Subcutaneous adipose tissue (tissue), 4 donors: Measurements from ENCODE around the gene GIMAP6. TPM values are rescaled to one million over a fixed set of nuclear protein-coding genes. Genes with fewer than 3 reads are reported as not detected.

Source experiments
- CTCF ChIP-seq: fragments of 450-650 bp; IDR thresholded peaks from one replicate; pipeline ENCODE4 v1.5.1; 2016; ENCODE audit warnings: low read depth, mild to moderate bottlenecking, control low read depth, antibody characterized with exemption, moderate library complexity
- total RNA-seq, 4 donors: library from RNA; depleted of rRNA; stranded (reverse); fragments of >200 nt; gene quantifications; one replicate each; pipeline ENCODE4 v1.1.0, GENCODE V29; 2016

Gene GIMAP6
- total RNA-seq, 4 donors from 2014 or later = 34.4 to 78.0 (median 43.1) TPM

DNA sequence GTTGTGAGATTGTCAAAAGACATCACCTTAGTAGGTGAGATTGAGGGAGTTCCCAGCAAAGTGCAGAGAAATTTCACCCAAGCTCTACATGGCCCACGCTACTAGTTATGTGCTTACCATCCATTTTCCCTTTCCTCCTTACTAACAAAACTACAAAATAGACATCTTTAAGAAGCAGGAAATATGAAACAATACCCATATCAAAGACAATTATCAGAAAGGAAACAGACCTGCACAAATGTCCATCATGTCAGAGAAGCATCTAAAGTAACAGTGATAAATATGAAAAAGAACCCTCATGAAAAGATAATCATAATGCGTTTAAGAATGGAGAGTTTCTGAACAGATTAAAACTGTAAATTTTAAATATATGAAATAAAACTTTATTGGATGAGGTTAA is 36.8 kb downstream of the GIMAP6 start:
- TF ChIP-seq CTCF = no peak

DNA sequence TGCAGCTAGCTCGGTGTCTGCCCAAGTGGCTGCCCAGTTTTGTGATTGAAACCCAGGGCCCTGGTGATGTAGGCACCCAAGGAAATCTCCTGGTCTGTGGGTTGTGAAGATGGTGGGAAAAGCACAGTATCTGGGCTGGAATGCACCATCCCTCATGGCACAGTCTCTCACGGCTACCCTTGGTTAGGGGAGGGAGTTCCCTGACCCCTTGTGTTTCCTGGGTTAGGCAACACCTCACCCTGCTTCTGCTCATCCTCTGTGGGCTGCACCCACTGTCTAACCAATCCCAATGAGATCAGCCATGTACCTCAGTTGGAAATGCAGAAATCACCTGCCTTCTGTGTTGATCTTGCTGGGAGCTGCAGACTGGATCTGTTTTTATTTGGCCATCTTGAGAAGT is 37.4 kb downstream of the GIMAP6 start:
- TF ChIP-seq CTCF = no peak

- no peak for TF ChIP-seq CTCF
Measured at GRCh38 chr7:150587551-150587950, 44.6 kb downstream of the GIMAP6 start.

GRCh38 chr7:150586785-150587152 is 45.4 kb downstream of the GIMAP6 start:
- no peak for TF ChIP-seq CTCF

GRCh38 chr7:150586068-150586784 is 46.0 kb downstream of the GIMAP6 start:
- no peak for TF ChIP-seq CTCF

GRCh38 chr7:150585199-150585598 is 47.0 kb downstream of the GIMAP6 start:
- no peak for TF ChIP-seq CTCF

GRCh38 chr7:150580638-150581394 is 51.4 kb downstream of the GIMAP6 start:
- no peak for TF ChIP-seq CTCF
